Measurements from ENCODE around the gene STAG3. TPM values are rescaled to one million over a fixed set of nuclear protein-coding genes. Genes with fewer than 3 reads are reported as not detected.

STAG3 gene
- total and polyA plus RNA-seq, 9 of the 15 experiments (the other 6 are each of a cell fraction or from before 2014, with no cell fraction given): 0.54 to 2.5 (median 1.7) TPM

DNA sequence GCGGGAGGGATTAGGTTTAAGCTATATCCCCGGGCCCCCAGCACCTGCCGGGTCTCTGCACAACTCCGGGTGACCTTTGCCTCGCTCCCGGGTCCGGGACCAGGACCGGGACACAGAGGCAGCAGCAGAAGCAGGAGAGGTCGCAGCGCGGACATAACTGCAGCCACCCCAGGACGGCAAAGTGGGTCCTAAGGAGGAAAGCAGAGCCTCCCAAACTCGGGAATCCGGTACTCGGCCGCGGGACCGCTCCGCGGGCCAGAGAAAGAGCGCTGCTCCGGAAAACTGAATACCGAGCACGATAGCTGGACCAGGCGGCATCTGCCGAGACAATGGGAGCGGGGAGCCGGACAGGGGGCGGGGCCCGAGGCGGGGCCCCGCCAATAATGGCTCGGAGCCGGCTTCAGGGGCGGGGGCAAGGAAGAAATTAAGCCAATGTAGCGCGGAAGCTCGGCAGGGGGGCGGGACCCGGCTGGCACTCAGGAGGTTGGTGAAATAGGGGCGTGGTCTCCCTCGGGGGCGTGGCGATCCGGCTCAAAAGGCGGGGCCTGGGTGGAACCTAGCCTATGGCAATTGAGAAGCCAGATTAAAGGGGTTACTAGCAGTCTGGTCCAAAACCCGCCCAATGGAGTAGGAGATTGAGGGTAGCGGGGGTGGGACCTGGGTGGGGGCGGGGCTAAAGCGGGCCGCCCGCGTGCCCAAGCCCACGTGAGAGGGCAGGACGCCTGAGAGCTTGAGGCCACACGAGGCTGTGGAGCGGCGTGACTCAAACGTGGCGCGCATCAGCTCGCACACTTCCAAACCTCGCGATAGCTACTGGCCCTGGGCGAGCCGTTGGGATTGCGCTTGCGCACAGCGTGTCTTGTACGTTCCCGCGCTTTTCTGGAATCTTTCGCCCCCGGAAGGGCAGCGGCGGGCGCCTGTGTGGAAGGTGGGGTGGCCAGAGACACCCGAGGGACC is at the start of gene STAG3, which contains the start of gene GPC2 (continued):
- TF ChIP-seq, protein P1, sequence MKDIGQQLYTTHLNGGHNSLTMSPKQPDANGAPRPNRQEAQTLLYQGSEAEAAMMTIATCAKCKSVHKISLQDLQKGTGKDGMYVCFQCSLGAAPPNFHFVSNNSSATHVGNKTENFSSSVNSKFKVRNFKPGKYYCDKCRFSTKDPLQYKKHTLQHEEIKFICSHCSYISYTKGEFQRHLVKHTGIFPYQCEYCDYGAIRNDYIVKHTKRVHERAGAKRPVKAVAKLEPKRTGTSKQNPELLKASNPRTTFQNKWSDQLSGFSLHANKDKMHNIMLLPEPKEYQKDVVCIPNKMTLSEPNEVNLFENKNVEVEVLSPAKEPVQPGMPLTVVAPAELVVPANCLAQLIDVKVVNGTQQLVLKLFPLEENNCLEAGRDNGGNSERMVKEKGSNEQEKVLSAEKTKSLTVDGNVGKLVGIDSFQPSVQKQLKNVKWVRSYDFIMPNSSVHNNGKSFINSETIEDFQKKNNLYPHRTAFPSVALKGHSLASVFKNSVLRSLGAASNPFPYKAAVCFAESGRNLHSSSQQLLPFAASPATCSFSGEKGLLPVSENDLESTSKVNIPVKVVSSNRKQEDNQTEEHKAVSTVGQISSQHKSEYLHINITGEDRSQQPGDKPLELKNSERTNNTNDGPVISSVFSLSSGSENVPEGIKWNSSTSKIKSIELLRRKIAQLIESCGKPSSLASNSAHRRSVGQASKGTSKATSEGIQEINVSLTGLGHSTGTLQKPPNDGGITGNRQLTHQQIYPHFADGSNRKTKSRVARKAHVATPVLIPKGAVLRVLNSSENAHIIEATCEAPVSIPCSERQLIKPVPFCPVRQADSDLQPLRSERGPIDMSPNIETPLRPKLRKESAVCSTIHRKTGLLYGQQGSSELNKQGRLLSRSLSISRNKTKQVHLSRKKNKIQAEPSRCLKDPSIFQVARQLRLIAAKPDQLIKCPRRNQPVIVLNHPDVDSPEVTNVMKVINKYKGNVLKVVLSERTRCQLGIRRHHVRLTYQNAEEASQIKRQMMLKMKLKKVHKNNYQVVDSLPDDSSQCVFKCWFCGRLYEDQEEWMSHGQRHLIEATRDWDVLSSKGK (CRISPR knock-in tag; IDR thresholded peaks at IDR 0.05): no peak
- TF ChIP-seq, protein P2, sequence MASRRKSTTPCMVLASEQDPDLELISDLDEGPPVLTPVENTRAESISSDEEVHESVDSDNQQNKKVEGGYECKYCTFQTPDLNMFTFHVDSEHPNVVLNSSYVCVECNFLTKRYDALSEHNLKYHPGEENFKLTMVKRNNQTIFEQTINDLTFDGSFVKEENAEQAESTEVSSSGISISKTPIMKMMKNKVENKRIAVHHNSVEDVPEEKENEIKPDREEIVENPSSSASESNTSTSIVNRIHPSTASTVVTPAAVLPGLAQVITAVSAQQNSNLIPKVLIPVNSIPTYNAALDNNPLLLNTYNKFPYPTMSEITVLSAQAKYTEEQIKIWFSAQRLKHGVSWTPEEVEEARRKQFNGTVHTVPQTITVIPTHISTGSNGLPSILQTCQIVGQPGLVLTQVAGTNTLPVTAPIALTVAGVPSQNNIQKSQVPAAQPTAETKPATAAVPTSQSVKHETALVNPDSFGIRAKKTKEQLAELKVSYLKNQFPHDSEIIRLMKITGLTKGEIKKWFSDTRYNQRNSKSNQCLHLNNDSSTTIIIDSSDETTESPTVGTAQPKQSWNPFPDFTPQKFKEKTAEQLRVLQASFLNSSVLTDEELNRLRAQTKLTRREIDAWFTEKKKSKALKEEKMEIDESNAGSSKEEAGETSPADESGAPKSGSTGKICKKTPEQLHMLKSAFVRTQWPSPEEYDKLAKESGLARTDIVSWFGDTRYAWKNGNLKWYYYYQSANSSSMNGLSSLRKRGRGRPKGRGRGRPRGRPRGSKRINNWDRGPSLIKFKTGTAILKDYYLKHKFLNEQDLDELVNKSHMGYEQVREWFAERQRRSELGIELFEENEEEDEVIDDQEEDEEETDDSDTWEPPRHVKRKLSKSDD (conservative IDR thresholded peaks at IDR 0.05; ENCODE audit: low read length): no peak
- TF ChIP-seq ELF2 (CRISPR knock-in tag; IDR thresholded peaks at IDR 0.05) (no peak), ATF1 (CRISPR knock-in tag; IDR thresholded peaks at IDR 0.05) (no peak), ATF1 (tag; IDR thresholded peaks at IDR 0.05) (no peak), GTF2A2 (tag; IDR thresholded peaks at IDR 0.05) (no peak), MCM2 (IDR thresholded peaks at IDR 0.05; ENCODE audit: low read depth) (no peak), ZBTB34 (CRISPR knock-in tag; IDR thresholded peaks at IDR 0.05) (no peak), TEAD1 (CRISPR knock-in tag; IDR thresholded peaks at IDR 0.05) (no peak; a peak in 1 of 4 replicates), PPARD (CRISPR knock-in tag; IDR thresholded peaks at IDR 0.05) (no peak)

All from K562 (cell line).